ENCODE data around the gene JAM3. TPM values are rescaled to one million over a fixed set of nuclear protein-coding genes. Genes with fewer than 3 reads are reported as not detected.
"Not testable (repeated sequence)": the region's sequence is repeated elsewhere in the genome, so short reads cannot be mapped to it uniquely, and the experiment has no call there.

The JAM3 gene
- total RNA-seq, 1 donor from 2014 or later = 0.75 TPM

GRCh38 chr11:134170919-134171281 lies 102.0 kb downstream of the JAM3 start:
- ATAC-seq = no peak
- DNase-seq (ENCODE audit: low spot score) = no peak

- ATAC-seq = no peak
- DNase-seq (ENCODE audit: low spot score) = no peak
Observed at GRCh38 chr11:134171951-134172350, 103.1 kb downstream of the JAM3 start.

- ATAC-seq = no peak
- DNase-seq (ENCODE audit: low spot score) = no peak
Observed at GRCh38 chr11:134173296-134173695, 104.4 kb downstream of the JAM3 start.

- ATAC-seq = no peak
- no peak for DNase-seq (ENCODE audit: low spot score)
Observed at GRCh38 chr11:134176284-134176683, 107.4 kb downstream of the JAM3 start.

GRCh38 chr11:134178032-134178674 lies 109.3 kb downstream of the JAM3 start:
- DNase-seq (ENCODE audit: low spot score) = no peak
- ATAC-seq = peak; percentile 23

GRCh38 chr11:134181707-134182106 lies 112.8 kb downstream of the JAM3 start:
- no peak for ATAC-seq
- no peak for DNase-seq (ENCODE audit: low spot score)

- ATAC-seq; DNase-seq (ENCODE audit: low spot score): not testable (repeated sequence)
Observed at GRCh38 chr11:134188092-134188491, 119.2 kb downstream of the JAM3 start.

GRCh38 chr11:134196756-134197155 lies 127.9 kb downstream of the JAM3 start:
- no peak for ATAC-seq

GRCh38 chr11:134199531-134199930 lies 130.7 kb downstream of the JAM3 start:
- DNase-seq (ENCODE audit: low spot score) = no peak
- ATAC-seq = no peak

More at GRCh38 chr11:134196756-134197155, 127.9 kb downstream of the JAM3 start:
- no peak for DNase-seq (ENCODE audit: low spot score)

- ATAC-seq (no peak), DNase-seq (ENCODE audit: low spot score) (no peak)
Observed at GRCh38 chr11:134200688-134201087, 131.8 kb downstream of the JAM3 start.

Other genes with a start within 250 kb of the JAM3 start
- gene SPATA19, start 223.6 kb upstream of the JAM3 start, total RNA-seq = not detected
- gene IGSF9B, start 112.1 kb upstream of the JAM3 start, total RNA-seq = 0.13 TPM
- 21.7 TPM for gene NCAPD3, start 154.9 kb downstream of the JAM3 start, total RNA-seq
- gene VPS26B, start 155.6 kb downstream of the JAM3 start, total RNA-seq = 36.4 TPM
- 21.1 TPM for gene THYN1, start 184.3 kb downstream of the JAM3 start, total RNA-seq
- gene ACAD8, start 184.5 kb downstream of the JAM3 start, total RNA-seq = 25.7 TPM
- 0.10 TPM for gene GLB1L3, start 207.3 kb downstream of the JAM3 start, total RNA-seq

Measured in left lobe of liver (tissue), 2 donors.